ENCODE results near the gene IFITM5. TPM values are rescaled to one million over a fixed set of nuclear protein-coding genes. Genes with fewer than 3 reads are reported as not detected.

Gene IFITM5
- total and polyA plus RNA-seq, 5 experiments from 2014 or later = not detected

- DNase-seq (peak in 2 of 10 donors; percentile 1 to 15), ATAC-seq (no peak)
- POLR2A ChIA-PET = interaction anchor here (0.7 to 21.0 kb wide), 14 partner anchors 2 to 130 kb away, joined by 3 to 863 read pairs (median 14); partner anchors contain the start of genes BET1L, IFITM1, IFITM5 and NLRP6
- Mint-ChIP-seq H3K9me3 (no peaks in the 10 kb centered on the region), H3K27me3 (peaks cover 0 to 13% (median 0%) of the 10 kb centered on the region in 5 donors), H3K36me3 (peaks cover 0 to 11% (median 0%) of the 10 kb centered on the region in 3 donors), H3K27ac (peak overlapping the region in 9 of 10 donors; percentile 63 to 96 (median 94)), H3K4me3 (peak overlapping the region; percentile 82 to 95 (median 93)), H3K4me1 (peaks cover 26 to 60% (median 49%) of the 10 kb centered on the region in 4 donors)
Measured at GRCh38 chr11:284105-285020, 15.0 kb downstream of the IFITM5 start.

GRCh38 chr11:283405-284104 lies 15.8 kb downstream of the IFITM5 start:
- Mint-ChIP-seq H3K27me3 (peaks cover 0 to 14% (median 0%) of the 10 kb centered on the region in 5 donors), H3K4me1 (peaks cover 27 to 62% (median 52%) of the 10 kb centered on the region in 4 donors), H3K36me3 (peaks cover 0 to 11% (median 0%) of the 10 kb centered on the region in 3 donors), H3K27ac (peak overlapping the region; percentile 59 to 96 (median 94)), H3K4me3 (peak overlapping the region; percentile 82 to 95 (median 93)), H3K9me3 (no peaks in the 10 kb centered on the region)
- DNase-seq = peak in 3 of 10 donors; percentile 6 to 25 (median 15)
- no peak for ATAC-seq
- POLR2A ChIA-PET = interaction anchor here (0.6 to 21.0 kb wide), 18 partner anchors 3 to 131 kb away, joined by 3 to 863 read pairs (median 8); partner anchors contain the start of genes BET1L, IFITM1, IFITM5 and NLRP6

GRCh38 chr11:282630-283360 lies 16.5 kb downstream of the IFITM5 start:
- peak in 1 of 10 donors; percentile 14 for DNase-seq

GRCh38 chr11:282171-282570 lies 17.2 kb downstream of the IFITM5 start:
- Mint-ChIP-seq H3K4me3 (peak overlapping the region; percentile 82 to 95 (median 93)), H3K4me1 (peaks cover 29 to 67% (median 59%) of the 10 kb centered on the region in 4 donors), H3K36me3 (peaks cover 0 to 11% (median 0%) of the 10 kb centered on the region in 3 donors), H3K27me3 (peaks cover 0 to 14% (median 0%) of the 10 kb centered on the region in 5 donors), H3K9me3 (peaks cover 0 to 2% (median 0%) of the 10 kb centered on the region in 9 donors), H3K27ac (peak overlapping the region; percentile 59 to 96 (median 94))
- no peak for ATAC-seq
- peak in 1 of 10 donors; percentile 11 for DNase-seq
- POLR2A ChIA-PET = interaction anchor here (0.6 to 21.0 kb wide), 12 partner anchors 5 to 275 kb away, joined by 3 to 863 read pairs (median 26); partner anchors contain the start of genes BET1L, IFITM1, IFITM5 and NLRP6

More at GRCh38 chr11:282630-283360, 16.5 kb downstream of the IFITM5 start:
- H3K36me3 Mint-ChIP-seq = peaks cover 0 to 11% (median 0%) of the 10 kb centered on the region in 3 donors
- POLR2A ChIA-PET = interaction anchor here (0.6 to 21.0 kb wide), 16 partner anchors 4 to 123 kb away, joined by 3 to 863 read pairs (median 8); partner anchors contain the start of genes BET1L, IFITM1, IFITM5 and NLRP6
- H3K4me1 Mint-ChIP-seq = peaks cover 28 to 66% (median 55%) of the 10 kb centered on the region in 4 donors
- H3K9me3 Mint-ChIP-seq = no peaks in the 10 kb centered on the region
- peak overlapping the region; percentile 82 to 95 (median 93) for H3K4me3 Mint-ChIP-seq
- H3K27me3 Mint-ChIP-seq = peaks cover 0 to 14% (median 0%) of the 10 kb centered on the region in 5 donors
- H3K27ac Mint-ChIP-seq = peak overlapping the region; percentile 59 to 96 (median 94)
- no peak for ATAC-seq

GRCh38 chr11:281486-282161 lies 17.7 kb downstream of the IFITM5 start:
- Mint-ChIP-seq H3K36me3 (peaks cover 0 to 12% (median under 1%) of the 10 kb centered on the region in 3 donors), H3K27me3 (peaks cover 0 to 14% (median 0%) of the 10 kb centered on the region in 5 donors), H3K9me3 (peaks cover 0 to 6% (median 0%) of the 10 kb centered on the region in 9 donors), H3K27ac (peak overlapping the region; percentile 76 to 96 (median 94)), H3K4me1 (peaks cover 25 to 67% (median 55%) of the 10 kb centered on the region in 4 donors), H3K4me3 (peak overlapping the region; percentile 82 to 95 (median 93))
- POLR2A ChIA-PET = interaction anchor here (0.6 to 21.0 kb wide), 17 partner anchors 5 to 276 kb away, joined by 3 to 863 read pairs (median 15); partner anchors contain the start of genes BET1L, IFITM1, IFITM5 and NLRP6
- ATAC-seq (peak; percentile 3 to 17), DNase-seq (peak in 2 of 10 donors; percentile 1 to 28)

GRCh38 chr11:280706-281485 lies 18.4 kb downstream of the IFITM5 start:
- Mint-ChIP-seq H3K27ac (peak overlapping the region; percentile 76 to 96 (median 94)), H3K36me3 (peaks cover 0 to 15% (median 4%) of the 10 kb centered on the region in 3 donors), H3K4me3 (peak overlapping the region; percentile 82 to 95 (median 93)), H3K4me1 (peaks cover 25 to 70% (median 54%) of the 10 kb centered on the region in 4 donors), H3K27me3 (peaks cover 0 to 14% (median 0%) of the 10 kb centered on the region in 5 donors), H3K9me3 (peaks cover 0 to 9% (median 0%) of the 10 kb centered on the region in 9 donors)
- ATAC-seq (peak; percentile 35 to 43), DNase-seq (peak in 3 of 10 donors; percentile 42 to 62 (median 61))
- POLR2A ChIA-PET = interaction anchor here (0.9 to 21.0 kb wide), 17 partner anchors 5 to 226 kb away, joined by 3 to 863 read pairs (median 15); partner anchors contain the start of genes BET1L, IFITM1, IFITM5 and NLRP6

- peak overlapping the region in 8 of 10 donors; percentile 84 to 92 (median 88) for H3K27ac Mint-ChIP-seq
- peak overlapping the region; percentile 82 to 95 (median 92) for H3K4me3 Mint-ChIP-seq
- peaks cover 0 to 14% (median 0%) of the 10 kb centered on the region in 5 donors for H3K27me3 Mint-ChIP-seq
- peaks cover 0 to 9% (median 0%) of the 10 kb centered on the region in 9 donors for H3K9me3 Mint-ChIP-seq
- ATAC-seq (peak; percentile 51 to 65), DNase-seq (peak in 6 of 10 donors; percentile 44 to 83 (median 58))
- peaks cover 26 to 62% (median 53%) of the 10 kb centered on the region in 4 donors for H3K4me1 Mint-ChIP-seq
- H3K36me3 Mint-ChIP-seq = peaks cover 0 to 15% (median 4%) of the 10 kb centered on the region in 3 donors
- POLR2A ChIA-PET = interaction anchor here (0.5 to 21.0 kb wide), 20 partner anchors 5 to 296 kb away, joined by 3 to 863 read pairs (median 9); partner anchors contain the start of genes BET1L, IFITM1, IFITM5 and NLRP6
Measured at GRCh38 chr11:279966-280705, 19.2 kb downstream of the IFITM5 start.

- H3K9me3 Mint-ChIP-seq = peaks cover 0 to 9% (median 0%) of the 10 kb centered on the region in 9 donors
- H3K36me3 Mint-ChIP-seq = peaks cover 0 to 12% (median 4%) of the 10 kb centered on the region in 3 donors
- peaks cover 0 to 14% (median 0%) of the 10 kb centered on the region in 5 donors for H3K27me3 Mint-ChIP-seq
- peak overlapping the region; percentile 77 to 94 (median 92) for H3K4me3 Mint-ChIP-seq
- peak; percentile 21 to 27 for ATAC-seq
- H3K27ac Mint-ChIP-seq = peak overlapping the region in 9 of 10 donors; percentile 81 to 98 (median 95)
- peaks cover 27 to 60% (median 51%) of the 10 kb centered on the region in 4 donors for H3K4me1 Mint-ChIP-seq
- peak in 3 of 10 donors; percentile 2 to 41 (median 24) for DNase-seq
- POLR2A ChIA-PET = interaction anchor here (0.6 to 21.0 kb wide), 27 partner anchors 4 to 425 kb away, joined by 3 to 863 read pairs (median 5); partner anchors contain the start of genes BET1L, IFITM1, IFITM5 and NLRP6
Measured at GRCh38 chr11:279040-279965, 20.0 kb downstream of the IFITM5 start.

All from naive thymus-derived CD8-positive, alpha-beta T cell (primary cell).